HuH-7.5 (cell line): Measurements from ENCODE around the gene ITGA2B.
"Not testable (repeated sequence)": the region's sequence is repeated elsewhere in the genome, so short reads cannot be mapped to it uniquely, and the experiment has no call there.

Experiments used
- DNase-seq: peaks from one replicate; pipeline ENCODE4 v3.0.0; 2011; ENCODE audit warnings: low spot score

Gene ITGA2B

DNA sequence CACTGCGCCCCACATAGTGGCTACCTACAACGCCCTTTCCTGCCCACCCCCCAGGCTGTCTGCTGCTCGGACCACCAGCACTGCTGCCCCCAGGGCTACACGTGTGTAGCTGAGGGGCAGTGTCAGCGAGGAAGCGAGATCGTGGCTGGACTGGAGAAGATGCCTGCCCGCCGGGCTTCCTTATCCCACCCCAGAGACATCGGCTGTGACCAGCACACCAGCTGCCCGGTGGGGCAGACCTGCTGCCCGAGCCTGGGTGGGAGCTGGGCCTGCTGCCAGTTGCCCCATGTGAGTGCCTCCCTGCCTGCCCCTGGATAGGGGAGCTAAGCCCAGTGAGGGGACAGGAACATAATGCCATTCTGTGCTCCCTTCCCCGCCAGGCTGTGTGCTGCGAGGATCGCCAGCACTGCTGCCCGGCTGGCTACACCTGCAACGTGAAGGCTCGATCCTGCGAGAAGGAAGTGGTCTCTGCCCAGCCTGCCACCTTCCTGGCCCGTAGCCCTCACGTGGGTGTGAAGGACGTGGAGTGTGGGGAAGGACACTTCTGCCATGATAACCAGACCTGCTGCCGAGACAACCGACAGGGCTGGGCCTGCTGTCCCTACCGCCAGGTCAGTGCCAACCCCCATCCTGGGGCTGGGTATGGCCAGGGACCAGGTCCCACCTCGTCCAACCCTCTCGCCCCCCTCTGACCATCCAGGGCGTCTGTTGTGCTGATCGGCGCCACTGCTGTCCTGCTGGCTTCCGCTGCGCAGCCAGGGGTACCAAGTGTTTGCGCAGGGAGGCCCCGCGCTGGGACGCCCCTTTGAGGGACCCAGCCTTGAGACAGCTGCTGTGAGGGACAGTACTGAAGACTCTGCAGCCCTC, 37.3 kb downstream of the ITGA2B start:
- no peak for DNase-seq

DNA sequence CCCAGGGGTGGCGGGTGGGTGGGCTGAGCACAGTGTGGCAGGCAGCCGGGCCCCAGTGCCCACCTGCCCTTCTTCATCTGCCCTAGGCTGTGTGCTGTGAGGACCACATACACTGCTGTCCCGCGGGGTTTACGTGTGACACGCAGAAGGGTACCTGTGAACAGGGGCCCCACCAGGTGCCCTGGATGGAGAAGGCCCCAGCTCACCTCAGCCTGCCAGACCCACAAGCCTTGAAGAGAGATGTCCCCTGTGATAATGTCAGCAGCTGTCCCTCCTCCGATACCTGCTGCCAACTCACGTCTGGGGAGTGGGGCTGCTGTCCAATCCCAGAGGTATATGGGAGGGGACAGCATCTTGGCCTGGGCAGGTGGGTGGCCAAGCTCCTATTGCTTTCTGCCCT, 38.0 kb downstream of the ITGA2B start:
- no peak for DNase-seq

DNA sequence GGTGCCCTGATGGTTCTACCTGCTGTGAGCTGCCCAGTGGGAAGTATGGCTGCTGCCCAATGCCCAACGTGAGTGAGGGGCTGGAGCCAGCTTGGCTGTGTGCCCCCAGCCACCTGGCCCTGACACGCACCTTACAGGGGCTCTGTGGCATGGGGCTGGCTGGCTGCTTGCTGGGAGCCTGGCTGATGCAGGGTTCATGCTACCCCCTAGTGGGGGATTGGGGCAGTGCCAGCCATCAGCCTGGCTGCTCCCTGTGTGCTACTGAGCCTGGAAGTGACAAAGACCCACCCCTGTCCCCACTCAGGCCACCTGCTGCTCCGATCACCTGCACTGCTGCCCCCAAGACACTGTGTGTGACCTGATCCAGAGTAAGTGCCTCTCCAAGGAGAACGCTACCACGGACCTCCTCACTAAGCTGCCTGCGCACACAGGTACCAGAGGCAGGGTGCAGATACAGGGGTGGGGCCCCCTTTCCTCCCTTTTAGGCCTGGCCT, 38.7 kb downstream of the ITGA2B start:
- DNase-seq, result peak; percentile 93

DNA sequence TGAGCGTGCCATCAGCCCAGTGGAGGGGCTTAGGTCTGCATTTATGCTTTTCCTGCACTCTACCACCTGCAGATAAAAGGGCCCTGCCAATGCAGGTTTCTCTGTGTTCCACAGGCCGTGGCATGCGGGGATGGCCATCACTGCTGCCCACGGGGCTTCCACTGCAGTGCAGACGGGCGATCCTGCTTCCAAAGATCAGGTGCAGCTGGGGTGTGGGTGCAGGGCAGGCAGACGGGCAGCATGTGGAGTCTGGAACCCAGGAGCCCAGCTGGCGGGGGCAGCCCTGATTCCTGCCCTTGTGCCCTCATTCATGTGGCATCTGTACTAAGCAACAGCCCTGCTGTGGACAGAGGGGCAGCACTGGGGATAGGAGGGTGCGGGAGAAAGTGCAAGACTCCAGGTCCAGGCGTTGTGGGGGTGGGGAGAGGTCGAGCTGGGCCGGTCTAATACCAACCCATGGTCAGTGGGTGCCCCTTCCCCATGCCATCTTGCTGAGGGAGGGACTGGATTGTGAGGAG, 39.8 kb downstream of the ITGA2B start:
- no peak for DNase-seq

DNA sequence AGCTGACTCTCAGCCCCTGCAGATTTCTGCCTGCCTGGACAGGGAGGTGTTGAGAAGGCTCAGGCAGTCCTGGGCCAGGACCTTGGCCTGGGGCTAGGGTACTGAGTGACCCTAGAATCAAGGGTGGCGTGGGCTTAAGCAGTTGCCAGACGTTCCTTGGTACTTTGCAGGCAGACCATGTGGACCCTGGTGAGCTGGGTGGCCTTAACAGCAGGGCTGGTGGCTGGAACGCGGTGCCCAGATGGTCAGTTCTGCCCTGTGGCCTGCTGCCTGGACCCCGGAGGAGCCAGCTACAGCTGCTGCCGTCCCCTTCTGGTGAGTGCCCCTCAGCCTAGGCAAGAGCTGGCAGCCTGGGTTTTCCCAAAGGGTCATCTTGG, 40.5 kb downstream of the ITGA2B start:
- no peak for DNase-seq

DNA sequence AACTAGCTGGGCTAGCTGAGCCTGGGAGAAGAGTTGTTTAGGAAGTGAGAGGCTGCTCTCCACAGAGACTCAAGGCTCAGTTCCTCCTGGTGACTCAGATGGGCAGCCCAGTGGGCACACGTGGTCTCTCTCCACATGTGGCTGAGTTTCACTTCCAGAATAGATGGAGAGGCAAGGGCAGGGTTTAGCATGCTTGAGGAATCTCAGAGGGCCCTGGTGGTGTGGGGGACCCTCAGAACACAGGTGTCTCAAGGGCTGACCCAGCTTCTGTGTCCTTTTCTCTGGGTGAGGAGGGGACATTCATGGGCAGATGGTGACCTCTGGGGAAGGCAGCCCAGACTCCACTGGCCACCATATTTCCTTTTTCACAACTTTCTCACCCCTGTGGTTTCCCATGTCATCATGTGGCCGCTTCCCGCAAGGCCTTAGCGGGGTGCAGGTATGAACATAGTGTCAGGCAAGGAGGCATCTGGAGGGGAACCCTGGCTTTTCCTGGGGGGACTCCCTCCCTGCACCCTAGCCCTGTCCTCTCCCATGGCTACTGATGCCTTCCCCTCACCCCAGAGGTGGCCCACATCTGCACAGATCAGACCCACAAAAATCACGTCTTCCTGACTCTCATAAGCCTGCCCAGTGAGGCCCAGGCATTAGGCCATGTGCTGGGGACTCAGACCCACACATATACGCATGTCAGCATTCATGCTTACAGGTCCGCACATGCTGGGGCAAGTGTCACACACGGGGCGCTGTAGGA, 41.0 kb downstream of the ITGA2B start:
- no peak for DNase-seq

DNA sequence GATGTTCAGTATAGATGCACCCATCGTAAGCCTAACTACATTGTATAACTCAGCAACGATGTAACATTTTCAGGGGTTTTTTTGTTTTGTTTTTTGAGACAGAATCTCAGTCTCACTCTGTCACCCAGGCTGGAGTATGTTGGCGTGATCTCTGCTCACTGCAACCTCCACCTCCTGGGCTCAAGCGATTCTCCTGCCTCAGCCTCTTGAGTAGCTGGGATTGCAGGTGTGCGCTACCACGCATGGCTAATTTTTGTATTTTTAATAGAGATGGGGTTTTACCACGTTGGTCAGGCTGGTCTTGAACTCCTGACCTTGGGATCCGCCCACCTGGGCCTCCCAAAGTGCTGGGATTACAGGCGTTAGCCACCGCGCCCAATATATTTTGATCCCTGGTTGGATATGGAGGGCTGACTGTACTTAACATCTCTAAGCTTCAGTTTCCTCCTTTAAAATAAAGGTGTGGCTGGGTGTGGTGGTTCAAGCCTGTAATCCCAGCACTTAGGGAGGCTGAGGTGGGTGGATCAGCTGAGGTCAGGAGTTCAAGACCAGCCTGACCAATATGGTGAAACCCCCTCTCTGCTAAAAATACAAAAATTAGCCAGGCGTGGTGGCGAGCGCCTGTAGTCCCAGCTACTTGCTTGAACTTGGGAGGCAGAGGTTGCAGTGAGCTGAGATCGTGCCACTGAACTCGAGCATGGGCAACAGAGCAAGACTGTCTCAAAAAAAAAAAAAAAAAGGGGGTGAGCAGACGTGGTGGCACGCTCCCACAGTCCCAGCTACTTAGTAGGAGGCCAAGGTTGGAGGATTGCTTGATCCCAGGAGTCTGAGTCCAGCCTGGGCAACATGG, 42.0 kb downstream of the ITGA2B start:
- DNase-seq, result not testable (repeated sequence)

DNA sequence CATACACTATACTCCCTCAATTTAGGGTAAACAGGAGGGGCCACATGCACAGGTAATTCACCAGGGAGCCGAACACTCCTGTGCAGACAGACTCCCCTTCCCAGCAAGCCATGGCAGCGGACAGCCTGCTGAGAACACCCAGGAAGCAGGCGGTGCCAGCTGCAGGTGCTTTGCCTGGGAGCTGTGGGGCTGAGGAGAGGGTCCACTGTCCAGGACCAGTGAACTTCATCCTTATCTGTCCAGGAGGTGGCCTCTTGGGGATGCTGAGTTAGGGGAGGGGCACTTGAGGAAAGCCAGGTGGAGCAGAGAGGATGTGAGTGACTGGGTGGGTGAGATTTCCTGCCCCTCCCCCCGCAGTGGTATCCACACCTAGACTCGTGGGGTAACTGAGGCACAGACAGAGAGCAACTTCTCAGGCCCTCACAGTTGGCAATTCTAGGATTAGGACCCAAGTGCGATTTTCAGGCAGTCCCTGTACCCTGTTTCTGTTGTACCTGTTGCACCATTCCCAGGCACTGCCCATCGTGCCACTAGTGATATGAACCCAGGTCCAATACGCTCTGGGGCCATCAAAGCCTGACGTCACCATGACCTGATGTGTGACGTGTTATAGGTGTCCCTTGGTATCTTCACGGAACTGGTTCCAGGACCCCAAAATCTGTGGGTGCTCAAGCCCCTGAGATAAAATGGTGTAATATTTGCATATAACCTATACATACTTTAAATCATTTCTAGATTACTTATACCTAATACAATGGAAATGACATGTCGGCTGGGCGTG, 43.2 kb downstream of the ITGA2B start:
- DNase-seq, result no peak

DNA sequence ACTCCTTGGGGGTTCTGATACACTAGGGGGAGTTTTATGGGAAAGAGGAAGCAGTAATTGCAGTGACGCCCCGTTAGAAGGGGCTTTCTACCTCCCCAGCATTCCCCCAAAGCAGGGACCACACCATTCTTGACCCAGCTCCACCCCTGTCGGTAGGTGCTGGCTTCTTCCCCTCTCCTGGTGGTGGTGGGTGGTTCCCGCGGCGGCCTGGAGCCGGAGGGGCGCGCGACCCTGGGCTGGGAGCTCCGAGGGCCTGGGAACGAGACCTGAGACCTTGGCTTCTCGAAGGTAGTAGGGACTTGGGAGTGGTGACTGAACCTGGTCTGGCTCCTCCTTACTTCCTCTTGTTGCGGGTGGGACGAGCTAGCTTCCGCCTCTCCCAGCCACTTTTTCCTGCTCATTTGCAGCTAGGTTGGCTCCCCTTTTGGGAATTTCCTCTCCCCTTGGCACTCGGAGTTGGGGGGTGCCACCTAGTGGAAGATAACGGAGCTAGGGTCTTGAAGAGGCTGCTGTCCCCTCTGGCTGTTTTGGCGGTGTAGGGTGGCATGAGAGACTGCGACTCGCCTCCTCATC, 43.9 kb downstream of the ITGA2B start:
- no peak for DNase-seq

DNA sequence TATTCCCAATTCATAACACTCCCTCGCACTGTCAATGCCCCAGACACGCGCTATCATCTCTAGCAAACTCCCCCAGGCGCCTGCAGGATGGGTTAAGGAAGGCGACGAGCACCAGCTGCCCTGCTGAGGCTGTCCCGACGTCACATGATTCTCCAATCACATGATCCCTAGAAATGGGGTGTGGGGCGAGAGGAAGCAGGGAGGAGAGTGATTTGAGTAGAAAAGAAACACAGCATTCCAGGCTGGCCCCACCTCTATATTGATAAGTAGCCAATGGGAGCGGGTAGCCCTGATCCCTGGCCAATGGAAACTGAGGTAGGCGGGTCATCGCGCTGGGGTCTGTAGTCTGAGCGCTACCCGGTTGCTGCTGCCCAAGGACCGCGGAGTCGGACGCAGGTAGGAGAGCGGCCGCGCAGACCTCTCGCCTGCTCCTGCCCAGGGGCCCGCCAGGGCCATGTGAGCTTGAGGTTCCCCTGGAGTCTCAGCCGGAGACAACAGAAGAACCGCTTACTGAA, 44.5 kb downstream of the ITGA2B start, which contains the start of gene GRN:
Gene GRN, plus strand, starts transcription at position 364 of the 515 bp plus-strand sequence. CDS start 3,863 bp downstream, outside the sequence.
- DNase-seq, result peak; percentile 97

DNA sequence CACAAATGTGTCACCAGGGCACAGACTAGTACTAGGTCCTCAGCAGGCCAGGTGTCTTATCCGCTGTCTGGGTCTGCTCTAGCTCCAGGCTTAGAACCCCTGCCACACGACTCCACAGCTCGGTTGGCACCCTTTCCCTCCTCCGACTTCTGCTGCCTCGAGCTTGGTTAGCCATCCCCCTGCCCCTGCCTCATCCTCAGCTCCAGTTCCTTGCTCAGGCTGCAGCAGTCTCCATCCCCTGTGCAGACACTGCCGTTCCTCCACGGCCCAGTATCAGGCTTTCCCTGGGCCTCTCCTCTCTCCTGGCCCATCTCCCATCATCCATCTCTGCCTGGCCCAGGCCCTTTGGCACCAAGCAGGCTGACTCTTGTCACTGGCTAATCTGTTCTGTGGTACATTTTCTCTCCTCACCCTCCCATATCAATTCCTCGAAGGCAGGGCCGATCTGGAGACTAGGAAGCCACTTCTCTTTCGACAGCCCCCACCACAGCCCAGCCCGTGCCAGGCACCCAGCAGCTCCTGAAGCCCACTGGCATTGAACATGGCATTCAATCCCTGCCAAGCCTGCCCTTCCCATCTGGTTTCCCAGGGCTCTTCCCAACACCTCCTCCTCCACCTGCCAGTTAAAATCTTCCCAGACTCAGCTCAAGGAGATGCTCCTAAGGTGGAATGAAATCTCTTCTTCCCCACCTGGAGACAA, 45.8 kb downstream of the ITGA2B start:
- no peak for DNase-seq

DNA sequence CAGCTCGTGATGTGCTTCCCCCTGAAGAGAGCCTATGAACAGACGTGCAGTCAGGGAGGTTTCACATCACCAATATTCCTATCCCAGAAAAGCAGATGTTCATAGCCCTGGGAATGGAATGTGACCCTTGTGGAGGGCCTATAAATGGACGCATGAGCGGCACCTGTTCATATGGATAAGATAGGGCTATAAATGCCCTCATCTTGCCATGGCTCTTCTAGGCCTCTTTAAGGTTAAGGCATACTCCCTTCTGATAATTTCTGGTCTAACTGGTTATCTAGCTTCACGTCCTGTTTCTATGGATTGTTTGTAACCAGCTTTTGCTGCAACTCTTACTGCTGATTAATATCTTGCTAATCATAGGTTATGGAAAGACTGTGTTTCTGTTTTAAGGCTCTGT, 48.9 kb downstream of the ITGA2B start:
- DNase-seq, result not testable (repeated sequence)

DNA sequence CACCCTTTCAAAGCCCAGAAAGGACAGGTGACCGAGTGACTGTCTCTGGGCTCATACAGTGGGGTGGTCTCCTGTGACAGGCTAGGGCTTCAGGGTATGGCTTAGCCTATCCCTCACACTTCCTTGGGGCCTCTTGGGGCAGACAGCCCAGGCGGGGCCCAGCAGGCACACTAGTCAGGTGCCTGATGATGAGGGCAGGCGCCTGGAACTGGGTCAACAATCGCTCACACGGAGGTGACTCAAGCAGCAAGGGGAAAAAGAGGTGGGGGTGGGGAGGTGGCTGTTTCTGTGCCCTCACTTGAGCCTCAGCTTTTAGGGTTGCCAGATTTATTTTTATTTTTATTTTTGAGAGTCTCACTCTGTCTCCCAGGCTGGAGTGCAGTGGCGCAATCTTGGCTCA, 50.7 kb downstream of the ITGA2B start:
- no peak for DNase-seq

DNA sequence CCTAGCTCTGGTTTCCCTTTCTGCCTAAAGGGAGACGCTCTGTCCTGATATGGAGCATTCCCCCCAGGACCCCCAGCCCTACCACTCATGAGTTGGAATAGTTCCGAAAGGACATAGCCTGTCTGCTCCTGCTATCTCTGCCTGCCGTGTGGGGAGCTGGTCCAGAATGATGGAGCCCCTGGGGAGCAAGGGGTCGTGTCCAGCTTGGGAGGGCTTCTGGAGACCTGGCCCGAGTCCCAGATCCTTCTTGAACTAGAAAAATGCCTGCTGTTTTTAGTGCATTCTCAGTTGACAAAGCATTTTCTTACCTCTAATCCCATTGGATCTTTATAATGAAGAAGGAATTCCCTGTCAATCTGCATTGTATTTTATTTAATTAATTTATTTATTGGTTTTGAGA, 53.5 kb downstream of the ITGA2B start:
- DNase-seq, result no peak

DNA sequence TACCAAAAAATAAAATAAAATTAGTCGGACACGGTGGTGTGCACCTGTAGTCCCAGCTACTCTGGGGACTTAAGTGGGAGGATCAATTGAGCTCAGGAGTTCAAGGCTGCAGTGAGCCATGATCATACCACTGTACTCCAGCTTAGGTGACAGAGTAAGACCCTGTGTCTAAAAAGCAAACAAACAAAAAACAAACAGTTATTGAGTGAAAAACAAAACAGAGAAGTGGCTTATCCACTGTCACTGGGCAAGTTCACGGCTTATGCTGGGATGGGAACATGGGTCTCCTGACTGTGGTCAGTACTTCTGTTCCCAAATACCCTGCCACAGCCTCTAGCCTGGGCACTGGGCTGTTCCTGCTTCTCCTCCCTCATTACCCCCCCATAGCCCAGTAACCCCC, 53.9 kb downstream of the ITGA2B start:
- DNase-seq, result no peak

DNA sequence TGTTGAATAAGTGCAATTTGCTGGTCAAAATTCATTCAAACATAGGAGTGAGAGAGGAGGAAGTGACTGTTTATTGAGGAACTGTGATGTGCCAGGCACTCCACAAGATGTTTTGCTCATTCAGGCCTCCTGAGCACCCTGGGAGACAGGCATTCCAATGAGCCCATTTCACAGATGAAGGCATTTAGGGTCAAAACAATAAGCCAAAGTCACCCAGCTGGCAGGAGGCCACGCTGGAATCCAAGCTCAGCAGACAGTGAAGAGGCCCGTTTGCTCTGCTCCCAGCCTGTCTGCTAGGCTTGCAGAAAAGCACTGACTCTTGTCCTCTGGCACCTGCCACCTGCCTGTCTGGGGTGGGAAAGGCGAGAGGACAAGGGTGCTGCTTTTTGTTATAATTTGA, 54.7 kb downstream of the ITGA2B start:
- DNase-seq, result no peak

DNA sequence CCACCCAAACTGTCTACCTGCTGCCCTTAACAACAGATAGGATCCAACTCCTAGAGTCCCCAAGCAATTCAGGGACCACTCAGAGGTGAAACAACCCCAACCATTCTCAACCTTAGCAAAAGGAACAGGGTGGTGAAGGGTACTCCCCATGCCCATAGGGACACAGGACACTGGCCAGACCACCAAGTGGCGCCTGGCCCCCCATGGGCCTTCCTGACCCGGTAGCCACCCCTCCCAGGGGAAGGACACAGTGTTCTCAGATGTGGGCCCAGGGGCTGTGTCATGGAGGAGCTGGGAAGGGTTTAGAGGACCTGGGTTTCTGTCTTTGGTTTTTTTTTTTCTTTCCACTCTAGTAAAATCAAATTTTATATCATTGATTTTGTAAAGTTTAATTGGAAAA, 55.1 kb downstream of the ITGA2B start:
- no peak for DNase-seq

DNA sequence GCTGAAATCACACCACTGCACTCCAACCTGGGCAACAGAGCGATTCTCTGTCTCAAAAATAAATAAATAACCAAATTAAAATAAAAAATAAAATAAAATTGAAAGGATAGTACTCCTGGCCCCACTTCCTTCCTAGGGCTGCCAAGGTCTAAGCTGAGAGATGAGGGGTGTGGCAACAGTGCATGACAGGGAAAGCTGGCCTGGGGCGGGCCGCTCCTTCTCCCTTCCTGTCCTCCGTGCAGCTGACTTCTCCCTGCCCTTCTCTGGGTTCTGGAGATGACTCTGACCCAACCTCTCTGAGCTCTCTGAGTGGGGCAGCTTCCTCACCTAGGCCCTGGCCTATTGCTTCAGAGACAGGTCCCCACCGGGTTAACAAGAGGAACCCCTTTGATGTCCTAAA, 56.1 kb downstream of the ITGA2B start:
- no peak for DNase-seq

DNA sequence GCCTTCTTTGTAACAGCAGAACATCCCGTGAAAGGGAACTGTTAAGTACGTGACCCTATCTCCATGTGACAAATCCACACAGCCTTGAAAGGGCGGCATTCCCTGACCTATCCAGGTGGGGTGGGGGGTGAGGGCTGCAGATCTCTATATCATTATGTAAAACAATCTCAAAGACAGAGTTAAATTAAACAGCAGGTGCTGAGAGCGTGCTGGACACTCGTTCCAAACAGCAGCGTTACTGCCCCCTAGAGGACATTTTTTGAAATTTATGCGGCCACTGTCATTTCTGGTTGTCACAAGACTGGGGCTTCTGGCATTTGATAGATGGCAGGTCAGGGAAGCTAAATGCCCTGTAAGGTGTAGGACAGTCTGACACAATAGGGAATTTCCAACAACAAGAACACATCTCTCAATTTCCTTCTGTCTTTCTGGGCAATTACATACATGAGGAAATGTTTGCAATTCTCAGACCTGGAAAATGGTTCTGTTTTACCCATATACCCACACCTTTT, 58.1 kb downstream of the ITGA2B start:
- peak; percentile 64 for DNase-seq

DNA sequence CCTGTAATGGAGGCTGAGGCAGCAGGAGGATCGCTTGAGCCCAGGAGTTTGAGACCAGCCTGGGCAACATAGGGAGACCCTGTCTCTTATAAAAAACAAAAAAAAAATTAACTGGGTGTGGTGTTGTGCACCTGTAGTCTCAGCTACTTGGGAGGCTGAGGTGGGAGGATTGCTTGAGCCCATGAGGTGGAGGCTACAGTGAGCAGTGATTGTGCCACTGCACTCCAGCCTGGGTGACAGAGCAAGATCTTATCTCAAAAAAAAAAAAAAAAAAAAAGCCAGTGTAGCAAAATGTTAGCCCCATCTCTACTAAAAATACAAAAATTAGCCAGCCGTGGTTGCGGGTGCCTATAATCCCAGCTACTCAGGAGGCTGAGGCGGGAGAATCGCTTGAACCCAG, 59.2 kb downstream of the ITGA2B start:
- not testable (repeated sequence) for DNase-seq
